ENCODE results near the gene MRPS15. TPM values are rescaled to one million over a fixed set of nuclear protein-coding genes. Genes with fewer than 3 reads are reported as not detected.

Gene MRPS15
- total and polyA plus RNA-seq, 2 of the 13 experiments (the other 11 are each of a cell fraction or from before 2014, with no cell fraction given) = 59.0 to 113 TPM

DNA sequence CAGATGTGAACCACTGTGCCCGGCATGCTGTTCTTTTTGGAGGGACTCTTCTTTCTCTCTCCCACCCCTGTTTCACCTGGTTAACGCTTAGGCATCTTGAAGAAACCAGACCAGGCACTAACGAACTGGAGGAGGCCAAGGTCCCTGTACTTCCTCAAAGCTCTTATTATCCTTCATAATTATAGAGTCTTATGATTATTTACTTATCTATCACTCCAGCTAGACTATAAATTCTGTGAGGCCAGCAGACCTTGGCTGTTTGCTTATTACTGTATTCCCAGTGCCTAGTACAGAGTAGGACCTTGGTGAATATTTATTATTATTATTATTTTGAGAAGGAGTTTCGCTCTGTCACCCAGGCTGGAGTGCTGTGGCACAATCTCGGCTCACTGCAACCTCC lies 12.8 kb upstream of the MRPS15 start:
- FAIRE-seq = no peak
- Histone ChIP-seq H3K9me3 (ENCODE audit: low read length) (no peaks in the 10 kb centered on the region), H3K27ac (ENCODE audit: extremely low read length, insufficient read depth, low read length) (no peak overlapping the region), H3K27me3 (ENCODE audit: control insufficient read depth in 1 of 2, insufficient read depth in 2 of 2, low read length in 2 of 2) (no peaks in the 10 kb centered on the region), H4K20me1 (ENCODE audit: insufficient read depth, low read length) (no peaks in the 10 kb centered on the region), H3K36me3 (replicated peaks in 1 of 2; ENCODE audit: control insufficient read depth in 1 of 2, insufficient read depth in 2 of 2, low read length in 2 of 2) (peaks cover 0 to 3% of the 10 kb centered on the region in 2 experiments; a peak in 1 of 5 replicates), H3K4me2 (ENCODE audit: low read depth, low read length) (no peak overlapping the region), H2AFZ (ENCODE audit: low read length) (no peak overlapping the region), H3K79me2 (ENCODE audit: insufficient read depth, low read length) (no peaks in the 10 kb centered on the region), H3K9ac (ENCODE audit: insufficient read depth, low read depth, low read length) (no peak overlapping the region), H3K4me1 (ENCODE audit: insufficient read depth, low read length) (peaks cover 20% of the 10 kb centered on the region), H3K4me3 (replicated peaks in 1 of 3; ENCODE audit: insufficient read depth in 1 of 3, low read depth in 2 of 3, low read length in 3 of 3) (no peak overlapping the region)
- intact Hi-C loops (cut with micrococcal nuclease; ENCODE audit: unreplicated experiment) (no loop called here), in situ Hi-C loops (cut with HindIII; ENCODE audit: extremely low pct_ligation_motif_present, low pct_unique_long_range_greater_than_20kb) (no loop called here)
- ChIA-PET POLR2A (interaction anchor here (0.8 kb wide), 1 partner anchor 13 kb away, joined by 4 read pairs; the partner anchor contains the start of gene MRPS15), CTCF (ENCODE audit: low intra/inter-chr PET ratio, low total read pairs) (no interaction called here)
- ATAC-seq = no peak
- TF ChIP-seq ZNF160 (CRISPR knock-in tag; IDR thresholded peaks at IDR 0.05) = no peak
- TF ChIP-seq, protein P1, sequence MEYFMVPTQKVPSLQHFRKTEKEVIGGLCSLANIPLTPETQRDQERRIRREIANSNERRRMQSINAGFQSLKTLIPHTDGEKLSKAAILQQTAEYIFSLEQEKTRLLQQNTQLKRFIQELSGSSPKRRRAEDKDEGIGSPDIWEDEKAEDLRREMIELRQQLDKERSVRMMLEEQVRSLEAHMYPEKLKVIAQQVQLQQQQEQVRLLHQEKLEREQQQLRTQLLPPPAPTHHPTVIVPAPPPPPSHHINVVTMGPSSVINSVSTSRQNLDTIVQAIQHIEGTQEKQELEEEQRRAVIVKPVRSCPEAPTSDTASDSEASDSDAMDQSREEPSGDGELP (IDR thresholded peaks at IDR 0.05; ENCODE audit: borderline replicate concordance, low read depth) = no peak
- no TSS peak for BruUV-seq (replicated peaks)
- WGBS (ENCODE audit: low lambda C conversion rate) = 96% methylated on average over 5 of the region's 5 CpGs
- DNase-seq (ENCODE audit: low spot score) = no peak

DNA sequence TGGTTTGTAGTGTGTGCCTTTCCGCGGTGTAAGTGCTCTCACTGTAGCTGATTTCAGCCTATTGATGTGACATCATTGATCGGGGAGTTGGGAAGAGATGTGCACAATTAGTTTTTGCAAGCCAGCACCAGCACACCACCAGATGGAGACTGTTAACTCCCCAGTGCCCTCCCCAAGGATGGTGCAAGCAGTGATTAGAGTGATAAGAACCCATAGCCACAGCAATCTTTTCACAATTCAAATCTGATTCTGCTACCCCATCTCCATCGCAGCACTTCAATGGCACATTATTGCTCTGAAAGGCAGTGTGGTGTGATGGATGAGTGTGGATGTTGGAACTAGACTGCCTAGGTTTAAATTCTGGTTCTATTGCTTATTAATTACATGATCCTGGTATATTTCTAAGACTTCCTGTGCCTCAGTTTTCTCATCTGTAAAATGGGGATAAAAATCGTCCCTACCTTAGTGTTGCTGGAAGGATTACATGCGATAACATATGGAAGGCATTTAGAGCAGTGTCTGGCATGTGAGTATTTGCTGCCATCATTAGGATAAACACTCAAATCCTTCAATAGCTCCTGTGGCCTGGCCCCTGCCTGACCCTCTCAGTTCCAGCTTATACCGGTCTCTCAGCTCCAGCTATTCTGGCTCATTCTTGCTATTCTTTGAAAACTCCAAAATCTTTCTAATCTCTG lies 11.9 kb upstream of the MRPS15 start:
- 91% methylated on average over 7 of the region's 7 CpGs for WGBS (ENCODE audit: low lambda C conversion rate)
- in situ Hi-C loops (cut with HindIII; ENCODE audit: extremely low pct_ligation_motif_present, low pct_unique_long_range_greater_than_20kb) = no loop called here
- ATAC-seq = no peak

More for the DNA sequence above, 11.9 kb upstream of the MRPS15 start:
- intact Hi-C loops (cut with micrococcal nuclease; ENCODE audit: unreplicated experiment) = no loop called here
- ChIA-PET CTCF (ENCODE audit: low intra/inter-chr PET ratio, low total read pairs) (no interaction called here), POLR2A (interaction anchor here (0.8 kb wide), 1 partner anchor 12 kb away, joined by 4 read pairs; the partner anchor contains the start of gene MRPS15)
- no peaks in the 10 kb centered on the region for H3K27me3 ChIP-seq (ENCODE audit: control insufficient read depth in 1 of 2, insufficient read depth in 2 of 2, low read length in 2 of 2)
- no peak overlapping the region for H3K4me3 ChIP-seq (replicated peaks in 1 of 3; ENCODE audit: insufficient read depth in 1 of 3, low read depth in 2 of 3, low read length in 3 of 3)
- H3K27ac ChIP-seq (ENCODE audit: extremely low read length, insufficient read depth, low read length) = no peak overlapping the region
- H3K9me3 ChIP-seq (ENCODE audit: low read length) = no peaks in the 10 kb centered on the region
- H3K9ac ChIP-seq (ENCODE audit: insufficient read depth, low read depth, low read length) = no peak overlapping the region
- no peak overlapping the region for H3K4me2 ChIP-seq (ENCODE audit: low read depth, low read length)
- no peak overlapping the region for H2AFZ ChIP-seq (ENCODE audit: low read length)
- no peaks in the 10 kb centered on the region for H4K20me1 ChIP-seq (ENCODE audit: insufficient read depth, low read length)
- TSS peak; percentile 48 for BruUV-seq (replicated peaks)
- FAIRE-seq = no peak
- TF ChIP-seq, protein P2, sequence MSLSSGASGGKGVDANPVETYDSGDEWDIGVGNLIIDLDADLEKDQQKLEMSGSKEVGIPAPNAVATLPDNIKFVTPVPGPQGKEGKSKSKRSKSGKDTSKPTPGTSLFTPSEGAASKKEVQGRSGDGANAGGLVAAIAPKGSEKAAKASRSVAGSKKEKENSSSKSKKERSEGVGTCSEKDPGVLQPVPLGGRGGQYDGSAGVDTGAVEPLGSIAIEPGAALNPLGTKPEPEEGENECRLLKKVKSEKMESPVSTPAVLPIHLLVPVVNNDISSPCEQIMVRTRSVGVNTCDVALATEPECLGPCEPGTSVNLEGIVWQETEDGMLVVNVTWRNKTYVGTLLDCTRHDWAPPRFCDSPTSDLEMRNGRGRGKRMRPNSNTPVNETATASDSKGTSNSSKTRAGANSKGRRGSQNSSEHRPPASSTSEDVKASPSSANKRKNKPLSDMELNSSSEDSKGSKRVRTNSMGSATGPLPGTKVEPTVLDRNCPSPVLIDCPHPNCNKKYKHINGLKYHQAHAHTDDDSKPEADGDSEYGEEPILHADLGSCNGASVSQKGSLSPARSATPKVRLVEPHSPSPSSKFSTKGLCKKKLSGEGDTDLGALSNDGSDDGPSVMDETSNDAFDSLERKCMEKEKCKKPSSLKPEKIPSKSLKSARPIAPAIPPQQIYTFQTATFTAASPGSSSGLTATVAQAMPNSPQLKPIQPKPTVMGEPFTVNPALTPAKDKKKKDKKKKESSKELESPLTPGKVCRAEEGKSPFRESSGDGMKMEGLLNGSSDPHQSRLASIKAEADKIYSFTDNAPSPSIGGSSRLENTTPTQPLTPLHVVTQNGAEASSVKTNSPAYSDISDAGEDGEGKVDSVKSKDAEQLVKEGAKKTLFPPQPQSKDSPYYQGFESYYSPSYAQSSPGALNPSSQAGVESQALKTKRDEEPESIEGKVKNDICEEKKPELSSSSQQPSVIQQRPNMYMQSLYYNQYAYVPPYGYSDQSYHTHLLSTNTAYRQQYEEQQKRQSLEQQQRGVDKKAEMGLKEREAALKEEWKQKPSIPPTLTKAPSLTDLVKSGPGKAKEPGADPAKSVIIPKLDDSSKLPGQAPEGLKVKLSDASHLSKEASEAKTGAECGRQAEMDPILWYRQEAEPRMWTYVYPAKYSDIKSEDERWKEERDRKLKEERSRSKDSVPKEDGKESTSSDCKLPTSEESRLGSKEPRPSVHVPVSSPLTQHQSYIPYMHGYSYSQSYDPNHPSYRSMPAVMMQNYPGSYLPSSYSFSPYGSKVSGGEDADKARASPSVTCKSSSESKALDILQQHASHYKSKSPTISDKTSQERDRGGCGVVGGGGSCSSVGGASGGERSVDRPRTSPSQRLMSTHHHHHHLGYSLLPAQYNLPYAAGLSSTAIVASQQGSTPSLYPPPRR (CRISPR knock-in tag; IDR thresholded peaks at IDR 0.05; ENCODE audit: borderline replicate concordance) = no peak
- peak; percentile 72 for TF ChIP-seq ZNF629 (CRISPR knock-in tag; conservative IDR thresholded peaks at IDR 0.05)
- TF ChIP-seq, protein P3, sequence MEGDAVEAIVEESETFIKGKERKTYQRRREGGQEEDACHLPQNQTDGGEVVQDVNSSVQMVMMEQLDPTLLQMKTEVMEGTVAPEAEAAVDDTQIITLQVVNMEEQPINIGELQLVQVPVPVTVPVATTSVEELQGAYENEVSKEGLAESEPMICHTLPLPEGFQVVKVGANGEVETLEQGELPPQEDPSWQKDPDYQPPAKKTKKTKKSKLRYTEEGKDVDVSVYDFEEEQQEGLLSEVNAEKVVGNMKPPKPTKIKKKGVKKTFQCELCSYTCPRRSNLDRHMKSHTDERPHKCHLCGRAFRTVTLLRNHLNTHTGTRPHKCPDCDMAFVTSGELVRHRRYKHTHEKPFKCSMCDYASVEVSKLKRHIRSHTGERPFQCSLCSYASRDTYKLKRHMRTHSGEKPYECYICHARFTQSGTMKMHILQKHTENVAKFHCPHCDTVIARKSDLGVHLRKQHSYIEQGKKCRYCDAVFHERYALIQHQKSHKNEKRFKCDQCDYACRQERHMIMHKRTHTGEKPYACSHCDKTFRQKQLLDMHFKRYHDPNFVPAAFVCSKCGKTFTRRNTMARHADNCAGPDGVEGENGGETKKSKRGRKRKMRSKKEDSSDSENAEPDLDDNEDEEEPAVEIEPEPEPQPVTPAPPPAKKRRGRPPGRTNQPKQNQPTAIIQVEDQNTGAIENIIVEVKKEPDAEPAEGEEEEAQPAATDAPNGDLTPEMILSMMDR (CRISPR knock-in tag; IDR thresholded peaks at IDR 0.05) = 0 out of 2 replicates have a peak, but pooled peaks have one; percentile 19
- peaks cover 20% of the 10 kb centered on the region for H3K4me1 ChIP-seq (ENCODE audit: insufficient read depth, low read length)
- H3K79me2 ChIP-seq (ENCODE audit: insufficient read depth, low read length) = no peaks in the 10 kb centered on the region
- H3K36me3 ChIP-seq (replicated peaks in 1 of 2; ENCODE audit: control insufficient read depth in 1 of 2, insufficient read depth in 2 of 2, low read length in 2 of 2) = peaks cover 0 to 3% of the 10 kb centered on the region in 2 experiments; a peak in 1 of 5 replicates
- no peak for DNase-seq (ENCODE audit: low spot score)

Data from HepG2 (cell line).